GM23338 (cell line): Measurements from ENCODE around the gene TMEM53.

Experiments
- CTCF ChIP-seq, 2 experiments: fragments of 200-600 bp in 1 of 2; sonication (generic) in 1 of 2; conservative IDR thresholded peaks; 2 replicates each; pipeline versions ENCODE4 v1.5.1 to v1.6.1; 2016 to 2017; ENCODE audit warnings: antibody characterized with exemption in 2 of 2, low read depth in 2 of 2, mild to moderate bottlenecking in 2 of 2, moderate library complexity in 1 of 2
- EZH2phosphoT487 ChIP-seq: fragments of 200-600 bp; sonication (generic); IDR thresholded peaks from one replicate; pipeline ENCODE4 v1.8.1; 2018; ENCODE audit warnings: antibody characterized with exemption; ENCODE audit not compliant: unreplicated experiment
- JUNB ChIP-seq: IDR thresholded peaks from one replicate; pipeline ENCODE4 v1.6.1; 2016; ENCODE audit warnings: antibody characterized with exemption; ENCODE audit not compliant: unreplicated experiment
- POLR2AphosphoS5 ChIP-seq: IDR thresholded peaks from 2 replicates; pipeline ENCODE4 v1.6.1; 2016; ENCODE audit warnings: antibody characterized with exemption, low read depth

GRCh38 chr1:44661781-44662682 lies 12.2 kb downstream of the TMEM53 start:
- TF ChIP-seq JUNB: no peak
- no peak for TF ChIP-seq POLR2AphosphoS5
- TF ChIP-seq CTCF (conservative IDR thresholded peaks at IDR 0.05; ENCODE audit: low read depth in 2 of 2): no peak
- no peak for TF ChIP-seq EZH2phosphoT487
